ENCODE data around the gene DEFB128.
"Not testable (repeated sequence)": the region's sequence is repeated elsewhere in the genome, so short reads cannot be mapped to it uniquely, and the experiment has no call there.

DEFB128 gene

GRCh38 chr20:189611-190010 lies at the start of gene DEFB128:
TSS of gene DEFB128 (minus strand) at chr20:189711. CDS start at chr20:189623, 88 bp downstream.
- no peak for DNase-seq

GRCh38 chr20:237929-238328 lies 48.4 kb upstream of the DEFB128 start:
- no peak for DNase-seq

- no peak for DNase-seq
Measured at GRCh38 chr20:237489-237888, 48.0 kb upstream of the DEFB128 start.

GRCh38 chr20:235891-236290 lies 46.4 kb upstream of the DEFB128 start:
- no peak for DNase-seq

- DNase-seq = no peak
Measured at GRCh38 chr20:227439-228105, 38.1 kb upstream of the DEFB128 start.

GRCh38 chr20:226958-227357 lies 37.4 kb upstream of the DEFB128 start, which contains the start of gene DEFB129:
TSS of gene DEFB129 (plus strand) at chr20:227258. CDS start at chr20:227289, 31 bp downstream.
- DNase-seq = no peak

GRCh38 chr20:225879-226278 lies 36.4 kb upstream of the DEFB128 start:
- DNase-seq = not testable (repeated sequence)

GRCh38 chr20:221258-221830 lies 31.8 kb upstream of the DEFB128 start:
- DNase-seq = no peak

- DNase-seq = no peak
Measured at GRCh38 chr20:219290-220115, 30.0 kb upstream of the DEFB128 start.

GRCh38 chr20:217266-217665 lies 27.8 kb upstream of the DEFB128 start:
- DNase-seq = no peak

- DNase-seq = no peak
Measured at GRCh38 chr20:215796-216195, 26.3 kb upstream of the DEFB128 start.

GRCh38 chr20:214383-214782 lies 24.9 kb upstream of the DEFB128 start:
- DNase-seq = no peak

- DNase-seq = no peak
Measured at GRCh38 chr20:210809-211502, 21.4 kb upstream of the DEFB128 start.

- no peak for DNase-seq
Measured at GRCh38 chr20:208942-209566, 19.5 kb upstream of the DEFB128 start.

- DNase-seq = not testable (repeated sequence)
Measured at GRCh38 chr20:203630-204029, 14.1 kb upstream of the DEFB128 start.

GRCh38 chr20:199996-200395 lies 10.5 kb upstream of the DEFB128 start:
- DNase-seq = no peak

GRCh38 chr20:198225-198624 lies 8.7 kb upstream of the DEFB128 start:
- DNase-seq = no peak

- DNase-seq = no peak
Measured at GRCh38 chr20:187733-188132, 1.8 kb downstream of the DEFB128 start.

- DNase-seq = no peak
Measured at GRCh38 chr20:184288-184687, 5.2 kb downstream of the DEFB128 start.

GRCh38 chr20:168876-169275 lies 20.6 kb downstream of the DEFB128 start:
- no peak for DNase-seq

GRCh38 chr20:164618-165017 lies 24.9 kb downstream of the DEFB128 start:
- DNase-seq = no peak

- DNase-seq = no peak
Measured at GRCh38 chr20:157154-157553, 32.4 kb downstream of the DEFB128 start, which contains the start of gene DEFB127. TSS of gene DEFB127 (plus strand) at chr20:157454. CDS start at chr20:157545, 91 bp downstream.

- no peak for DNase-seq
Measured at GRCh38 chr20:152131-152530, 37.4 kb downstream of the DEFB128 start.

Data from NCI-H1417 treated with DMSO at 0.1 percent for 48 hours (cell line).